ENCODE measurements around the gene SCD5. TPM values are rescaled to one million over a fixed set of nuclear protein-coding genes. Genes with fewer than 3 reads are reported as not detected.

SCD5 gene
- polyA plus RNA-seq, 6 donors from 2014 or later = 0.09 to 0.15 (median 0.10) TPM; not detected in 3

DNA sequence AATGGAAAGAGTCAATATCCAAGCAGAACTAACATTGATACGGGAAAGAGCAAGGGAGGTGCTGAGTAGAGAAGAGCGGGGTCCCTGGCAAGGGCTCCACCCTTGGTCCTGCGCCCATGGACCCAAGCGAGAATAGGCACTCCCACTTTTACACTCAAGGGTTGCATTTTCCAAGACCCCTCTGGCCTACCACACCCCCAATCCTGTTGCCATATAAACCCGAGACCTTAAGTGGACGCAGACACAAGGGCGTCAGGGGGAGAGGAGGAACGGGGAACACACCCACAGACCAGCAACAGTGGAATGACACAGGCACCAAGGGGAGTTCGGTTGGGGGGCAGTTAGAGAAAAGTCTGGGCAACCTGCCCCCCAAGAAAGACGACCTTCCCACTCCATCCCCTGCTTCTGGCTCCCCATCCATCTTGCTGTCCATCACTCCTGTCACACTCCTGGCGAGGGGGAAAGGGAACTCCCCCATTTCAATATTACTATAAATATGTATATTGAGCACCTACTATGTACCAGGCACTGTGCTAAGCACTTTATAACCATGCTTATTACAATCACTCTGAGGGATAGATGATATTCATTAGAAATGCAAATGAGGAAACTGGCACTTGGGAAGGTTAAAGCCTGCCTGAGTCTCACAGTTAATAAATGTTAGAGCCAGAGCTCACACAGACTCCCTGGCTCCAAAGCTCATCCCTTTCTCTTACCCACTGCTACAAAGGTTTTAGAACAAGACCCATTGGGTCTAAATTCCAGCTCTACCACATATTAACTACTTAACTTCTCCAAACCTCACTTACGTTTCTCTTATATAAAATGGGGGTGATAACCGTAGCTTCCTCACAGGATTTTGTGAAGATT lies 51.7 kb downstream of the SCD5 start:
- Mint-ChIP-seq H3K9me3 (no peaks in the 10 kb centered on the region), H3K4me1 (no peaks in the 10 kb centered on the region), H3K4me3 (no peak overlapping the region), H3K27ac (no peak overlapping the region), H3K36me3 (no peaks in the 10 kb centered on the region), H3K27me3 (no peaks in the 10 kb centered on the region)
- ATAC-seq (ENCODE audit: low read depth in 2 of 2) = no peak
- DNase-seq = no peak

DNA sequence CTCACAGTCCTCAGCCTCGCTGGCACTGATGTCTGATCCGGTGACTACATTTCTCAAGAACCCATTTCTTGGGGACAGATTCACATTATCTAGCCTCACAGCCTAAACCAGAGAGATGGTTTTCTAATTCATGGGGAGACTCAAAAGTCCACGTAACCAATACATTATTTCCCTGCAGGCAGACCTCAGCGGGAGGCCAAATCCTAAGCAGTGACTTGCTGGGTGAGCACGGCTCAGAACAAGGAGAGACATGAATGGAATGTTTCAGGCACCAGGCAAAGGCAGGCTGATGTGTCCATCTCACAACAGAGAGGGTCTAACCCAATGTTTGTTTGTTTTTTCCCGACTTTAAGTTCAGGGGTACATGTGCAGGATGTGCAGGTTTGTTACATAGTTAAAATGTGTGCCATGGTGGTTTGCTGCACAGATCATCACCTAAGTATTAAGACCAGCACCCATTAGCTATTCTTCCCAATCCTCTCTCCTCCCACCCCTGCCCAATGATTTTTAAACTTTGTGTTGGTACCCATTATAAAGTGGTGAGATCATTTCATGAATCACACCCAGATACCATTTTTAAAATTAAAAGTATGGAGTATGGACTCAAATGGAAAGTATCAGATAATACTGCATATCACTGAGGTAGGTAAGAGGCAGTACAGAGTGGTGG lies 53.3 kb downstream of the SCD5 start:
- H3K4me1 Mint-ChIP-seq = no peaks in the 10 kb centered on the region
- H3K4me3 Mint-ChIP-seq = no peak overlapping the region
- ATAC-seq (ENCODE audit: low read depth in 2 of 2) (no peak), DNase-seq (no peak)
- no peaks in the 10 kb centered on the region for H3K27me3 Mint-ChIP-seq
- H3K36me3 Mint-ChIP-seq = no peaks in the 10 kb centered on the region
- H3K27ac Mint-ChIP-seq = no peak overlapping the region
- no peaks in the 10 kb centered on the region for H3K9me3 Mint-ChIP-seq

DNA sequence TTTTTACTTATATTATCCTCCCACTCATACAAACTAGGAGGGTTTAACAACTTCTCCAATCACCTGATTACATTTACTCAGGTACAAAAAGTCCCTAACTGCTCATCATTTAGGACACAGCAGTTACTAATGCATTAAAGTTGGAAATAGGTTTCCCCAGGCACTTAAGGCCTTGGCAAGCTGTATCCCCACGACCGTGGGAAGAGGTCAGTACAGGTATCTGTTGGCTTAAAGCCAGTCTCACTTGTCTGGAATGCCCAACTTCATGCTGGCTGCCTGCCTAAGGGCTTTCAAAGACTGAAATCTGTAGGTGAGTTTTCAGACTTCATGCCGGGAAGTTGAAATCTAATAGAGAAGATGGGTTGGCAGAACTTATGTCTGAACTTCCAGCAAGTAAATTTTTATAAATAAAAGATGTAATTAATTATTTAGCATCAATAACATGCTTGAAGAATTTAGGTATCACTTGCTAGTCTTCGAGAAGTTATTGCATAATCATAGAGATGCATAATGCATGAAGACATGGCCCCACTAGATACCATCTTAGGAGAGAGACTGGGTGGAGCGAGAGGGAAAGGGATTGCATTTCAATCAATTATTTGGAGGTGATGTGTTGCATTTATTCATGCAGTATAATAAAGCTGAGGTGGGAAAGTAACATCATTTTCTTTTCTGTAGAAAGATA lies 54.2 kb downstream of the SCD5 start:
- H3K4me3 Mint-ChIP-seq = no peak overlapping the region
- H3K36me3 Mint-ChIP-seq = no peaks in the 10 kb centered on the region
- H3K27me3 Mint-ChIP-seq = no peaks in the 10 kb centered on the region
- H3K9me3 Mint-ChIP-seq = peaks cover 0 to under 1% (median 0%) of the 10 kb centered on the region in 7 donors
- H3K4me1 Mint-ChIP-seq = no peaks in the 10 kb centered on the region
- DNase-seq (no peak), ATAC-seq (ENCODE audit: low read depth in 2 of 2) (no peak)
- no peak overlapping the region for H3K27ac Mint-ChIP-seq

DNA sequence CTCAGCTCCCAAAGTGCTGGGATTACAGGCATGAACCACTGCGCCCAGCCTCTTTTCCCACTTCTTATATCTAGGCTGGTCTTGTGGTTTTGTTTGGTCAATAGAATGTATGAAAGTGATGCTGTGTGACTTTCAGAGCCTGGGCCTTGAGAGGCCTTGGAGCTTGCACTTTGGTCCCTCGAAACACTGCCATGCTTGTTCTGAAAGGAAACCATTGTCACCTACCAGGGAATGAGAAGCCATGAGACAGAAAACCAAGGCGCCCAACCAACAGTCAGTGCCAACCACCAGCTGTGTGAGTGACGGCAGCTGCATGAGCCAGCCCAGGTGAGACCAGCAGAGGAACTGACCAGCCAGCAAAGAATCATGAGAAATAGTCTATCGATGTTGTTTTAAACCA lies 57.4 kb downstream of the SCD5 start:
- H3K27me3 Mint-ChIP-seq = no peaks in the 10 kb centered on the region
- no peak for DNase-seq
- ATAC-seq (ENCODE audit: low read depth in 2 of 2) = no peak
- H3K4me1 Mint-ChIP-seq = no peaks in the 10 kb centered on the region
- peak overlapping the region in 1 of 6 donors; percentile 75 for H3K27ac Mint-ChIP-seq
- no peak overlapping the region for H3K4me3 Mint-ChIP-seq
- H3K36me3 Mint-ChIP-seq = no peaks in the 10 kb centered on the region
- peaks cover 0 to 2% (median 0%) of the 10 kb centered on the region in 7 donors for H3K9me3 Mint-ChIP-seq

DNA sequence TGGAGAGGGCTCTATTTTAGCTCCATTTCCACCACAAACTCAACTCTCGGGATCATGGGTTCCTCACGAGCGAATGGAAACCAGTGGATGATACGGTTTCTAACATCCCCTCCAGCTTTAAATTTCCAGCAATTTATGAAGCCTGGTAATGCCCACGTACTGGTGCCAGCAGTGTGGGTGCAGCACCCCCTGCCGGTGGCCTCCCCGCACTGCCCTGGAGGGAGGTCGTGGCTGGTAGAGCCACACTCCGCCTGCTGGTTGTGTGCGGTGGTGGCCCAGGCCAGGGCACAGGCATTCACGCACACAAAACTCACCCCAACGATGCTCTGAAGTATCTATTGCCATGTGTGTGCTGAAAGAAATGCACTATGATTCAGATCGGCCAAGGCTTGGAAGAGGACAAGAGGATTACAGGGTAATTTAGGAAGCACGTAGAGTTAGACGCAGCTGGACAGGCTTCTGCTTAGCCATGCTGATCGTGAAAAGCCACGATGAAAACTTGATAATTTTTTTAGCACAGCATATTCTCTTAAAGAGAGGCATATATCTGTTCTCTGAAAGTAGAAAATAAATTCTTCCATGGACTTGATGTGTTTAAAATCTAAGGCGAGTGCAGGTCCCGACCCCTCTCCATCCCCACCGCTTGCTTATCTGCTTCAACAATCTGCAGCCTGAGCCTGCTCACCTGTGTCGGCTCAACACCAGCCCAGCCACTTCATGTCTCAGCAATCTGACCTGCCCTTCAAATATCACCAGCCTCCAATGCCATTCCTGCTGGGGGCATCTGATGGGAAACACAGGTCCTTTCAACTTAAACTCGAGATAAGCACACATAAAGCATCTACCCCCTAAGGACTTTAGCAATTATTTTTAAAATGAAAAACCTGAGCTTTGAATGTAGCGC lies 59.1 kb downstream of the SCD5 start:
- H3K36me3 Mint-ChIP-seq = no peaks in the 10 kb centered on the region
- H3K27me3 Mint-ChIP-seq = no peaks in the 10 kb centered on the region
- peaks cover 0 to 2% (median 0%) of the 10 kb centered on the region in 7 donors for H3K9me3 Mint-ChIP-seq
- H3K27ac Mint-ChIP-seq = peak overlapping the region in 2 of 6 donors; percentile 76 to 86
- H3K4me1 Mint-ChIP-seq = no peaks in the 10 kb centered on the region
- H3K4me3 Mint-ChIP-seq = no peak overlapping the region
- ATAC-seq (ENCODE audit: low read depth in 2 of 2) (peak; percentile 54 to 75), DNase-seq (peak; percentile 28)

DNA sequence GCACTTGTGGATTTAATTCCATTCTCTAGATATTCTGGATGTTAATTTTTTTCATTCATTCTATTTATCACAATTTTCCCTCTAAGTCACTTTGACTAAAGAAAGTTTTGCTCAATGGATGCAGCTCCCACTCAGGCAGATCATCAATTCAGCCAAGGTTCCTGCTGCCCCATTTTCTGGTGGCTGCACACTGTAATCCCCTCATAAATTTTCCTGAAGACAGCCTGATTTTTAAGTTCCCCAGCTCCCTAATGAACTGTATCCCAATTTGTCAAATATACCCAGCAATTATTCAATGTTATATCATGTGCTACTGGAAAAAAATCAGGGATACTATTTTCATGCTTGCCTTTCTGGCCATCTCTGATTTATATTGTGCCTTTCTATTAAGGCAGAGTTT lies 61.2 kb downstream of the SCD5 start:
- Mint-ChIP-seq H3K9me3 (peaks cover 0 to 2% (median 0%) of the 10 kb centered on the region in 7 donors), H3K4me3 (no peak overlapping the region), H3K36me3 (no peaks in the 10 kb centered on the region), H3K27ac (no peak overlapping the region), H3K4me1 (no peaks in the 10 kb centered on the region), H3K27me3 (no peaks in the 10 kb centered on the region)
- ATAC-seq (ENCODE audit: low read depth in 2 of 2) (no peak), DNase-seq (no peak)

DNA sequence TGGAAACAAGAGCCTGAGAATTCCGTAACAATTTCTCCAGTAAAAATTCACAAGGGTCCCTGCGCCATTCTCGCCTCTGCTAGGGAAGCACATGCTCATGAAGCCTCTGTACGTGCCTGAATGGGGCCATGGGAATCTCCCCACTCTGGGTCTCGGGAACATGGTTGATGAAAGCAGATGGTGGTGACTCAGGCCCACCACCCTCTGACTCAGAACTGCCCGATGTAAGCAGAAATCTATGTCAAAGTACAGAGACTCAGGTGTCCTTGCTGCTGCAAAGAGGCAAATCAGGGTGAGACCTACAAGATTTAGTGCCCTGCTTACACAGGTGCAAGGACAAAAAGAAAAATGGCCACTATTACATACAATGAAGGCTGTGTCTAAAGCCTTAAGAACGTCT lies 65.0 kb downstream of the SCD5 start:
- no peaks in the 10 kb centered on the region for H3K27me3 Mint-ChIP-seq
- ATAC-seq (ENCODE audit: low read depth in 2 of 2) (no peak), DNase-seq (no peak)
- H3K4me3 Mint-ChIP-seq = no peak overlapping the region
- H3K4me1 Mint-ChIP-seq = no peaks in the 10 kb centered on the region
- no peaks in the 10 kb centered on the region for H3K36me3 Mint-ChIP-seq
- H3K27ac Mint-ChIP-seq = no peak overlapping the region
- no peaks in the 10 kb centered on the region for H3K9me3 Mint-ChIP-seq

DNA sequence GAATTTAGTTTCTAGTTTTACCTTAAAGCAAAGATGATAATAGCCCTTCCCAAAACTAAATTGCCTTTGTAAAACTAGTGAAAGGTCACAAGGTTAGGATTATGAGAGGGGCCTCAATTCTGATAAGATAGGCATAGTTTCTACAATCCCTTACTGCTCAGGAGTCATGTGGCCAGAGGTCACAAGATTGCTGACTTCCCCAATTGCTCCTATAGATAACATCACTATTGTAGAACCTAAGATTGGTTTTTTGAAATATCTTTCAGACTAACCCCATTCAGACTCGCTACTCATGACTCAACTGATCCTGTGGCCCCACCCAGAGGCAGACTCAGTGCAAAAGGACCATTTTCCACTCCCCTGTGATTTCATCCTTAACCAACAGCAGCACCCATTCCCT lies 70.3 kb downstream of the SCD5 start:
- Mint-ChIP-seq H3K27ac (no peak overlapping the region), H3K36me3 (no peaks in the 10 kb centered on the region), H3K4me3 (no peak overlapping the region), H3K9me3 (no peaks in the 10 kb centered on the region), H3K27me3 (no peaks in the 10 kb centered on the region), H3K4me1 (no peaks in the 10 kb centered on the region)
- DNase-seq = no peak
- no peak for ATAC-seq (ENCODE audit: low read depth in 2 of 2)

DNA sequence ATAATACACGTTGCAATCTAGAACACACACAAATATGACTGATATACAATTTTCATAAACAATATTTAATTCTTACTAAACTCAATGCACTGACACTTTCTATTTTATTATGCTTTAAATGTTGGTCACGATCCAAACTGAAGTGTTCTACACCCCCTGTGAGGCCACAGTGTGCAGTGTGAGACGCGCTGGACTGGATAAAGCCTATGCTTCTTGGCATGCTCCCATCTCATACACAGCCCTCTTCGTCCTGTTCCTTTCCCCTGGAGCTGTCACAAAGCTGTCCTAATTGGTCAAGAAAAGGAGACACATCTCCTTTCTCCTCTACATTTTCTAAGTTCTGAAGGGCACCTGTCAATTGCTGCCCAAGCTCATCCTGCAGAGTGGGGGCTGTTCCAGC lies 72.0 kb downstream of the SCD5 start:
- no peaks in the 10 kb centered on the region for H3K27me3 Mint-ChIP-seq
- H3K36me3 Mint-ChIP-seq = no peaks in the 10 kb centered on the region
- H3K4me3 Mint-ChIP-seq = no peak overlapping the region
- DNase-seq (no peak), ATAC-seq (ENCODE audit: low read depth in 2 of 2) (no peak)
- no peaks in the 10 kb centered on the region for H3K9me3 Mint-ChIP-seq
- H3K27ac Mint-ChIP-seq = peak overlapping the region in 1 of 6 donors; percentile 33
- peaks cover 0 to 3% (median 0%) of the 10 kb centered on the region in 3 donors for H3K4me1 Mint-ChIP-seq

DNA sequence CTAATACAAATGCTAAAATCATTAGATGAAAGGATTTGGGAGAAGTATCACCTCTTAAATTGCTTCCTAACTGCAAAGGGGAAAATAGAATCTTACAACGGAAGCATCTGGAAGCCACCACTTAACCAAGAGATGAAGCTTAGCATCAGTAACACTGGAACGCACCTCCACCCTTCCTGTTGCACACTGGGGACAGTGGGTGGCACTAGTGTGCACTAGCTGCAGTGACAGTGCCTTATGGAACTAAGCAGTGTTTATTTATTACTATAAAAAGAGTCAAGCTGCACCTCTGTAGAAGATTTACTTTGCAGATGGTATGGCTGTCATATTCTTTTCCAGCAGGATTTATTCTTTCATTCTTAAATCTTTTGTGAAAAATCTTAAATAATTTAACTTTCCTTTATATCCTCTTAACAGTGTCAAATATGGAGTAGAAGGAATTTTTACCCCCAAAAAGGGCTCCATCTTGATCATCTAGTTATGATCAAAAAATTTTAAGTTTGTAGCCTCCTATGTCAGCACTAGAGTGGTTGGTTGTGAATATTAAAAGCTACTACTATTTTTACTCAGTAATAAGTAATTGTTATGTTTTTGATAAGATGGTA lies 76.7 kb downstream of the SCD5 start:
- Mint-ChIP-seq H3K27me3 (no peaks in the 10 kb centered on the region), H3K27ac (no peak overlapping the region), H3K4me1 (peaks cover 0 to 3% (median 0%) of the 10 kb centered on the region in 3 donors), H3K9me3 (no peaks in the 10 kb centered on the region), H3K36me3 (no peaks in the 10 kb centered on the region), H3K4me3 (no peak overlapping the region)
- DNase-seq (no peak), ATAC-seq (ENCODE audit: low read depth in 2 of 2) (peak in 1 of 2 donors; percentile 30)

DNA sequence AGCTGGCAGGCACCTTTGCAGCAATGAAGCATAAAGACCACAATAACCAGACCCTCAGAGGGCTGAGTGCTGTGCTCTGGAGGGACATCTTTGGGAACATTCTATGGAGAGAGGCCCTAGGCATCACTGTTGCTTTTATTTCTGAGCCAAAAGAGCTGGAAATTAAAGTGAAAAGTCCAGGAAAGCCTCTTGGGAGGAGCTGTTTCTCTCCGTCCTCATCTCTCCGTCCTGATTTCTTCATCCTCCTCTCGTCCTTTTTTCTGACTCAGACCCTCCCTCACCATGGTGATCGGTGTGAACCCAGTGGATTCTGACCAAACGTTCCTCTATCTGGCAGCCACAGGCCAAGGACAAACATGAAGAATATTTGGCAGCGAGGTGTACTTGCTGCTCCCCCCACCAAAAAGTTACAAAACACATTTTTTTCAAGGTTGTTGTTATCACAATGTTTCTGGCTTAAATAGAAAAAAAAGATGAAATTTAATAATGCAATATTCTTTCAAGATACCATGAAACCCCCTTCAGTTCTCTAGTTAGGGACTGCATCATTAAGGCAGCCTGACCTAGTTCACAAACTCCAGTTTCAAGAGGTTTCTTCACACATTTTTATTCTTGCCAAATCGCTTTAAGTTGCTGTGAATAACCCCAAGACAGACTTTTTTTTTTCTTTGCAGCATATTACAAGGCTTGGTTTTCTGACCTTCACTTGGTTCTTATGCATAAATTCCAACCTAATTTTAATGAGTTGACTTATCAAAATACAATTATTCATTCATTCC lies 80.2 kb downstream of the SCD5 start:
- H3K27ac Mint-ChIP-seq = no peak overlapping the region
- no peaks in the 10 kb centered on the region for H3K27me3 Mint-ChIP-seq
- no peak for DNase-seq
- ATAC-seq (ENCODE audit: low read depth in 2 of 2) = no peak
- no peaks in the 10 kb centered on the region for H3K9me3 Mint-ChIP-seq
- no peaks in the 10 kb centered on the region for H3K36me3 Mint-ChIP-seq
- H3K4me3 Mint-ChIP-seq = no peak overlapping the region
- peaks cover 0 to 3% (median 0%) of the 10 kb centered on the region in 3 donors for H3K4me1 Mint-ChIP-seq
